8988T (cell line): ENCODE results near the gene PHYHD1.
A peak's percentile ranks its signal among the peaks of the same experiment; 100 is the strongest.

ENCODE experiments used
- DNase-seq: peaks from one replicate; pipeline ENCODE4 v3.0.0; 2011

The PHYHD1 gene

GRCh38 chr9:128901822-128902221 is 19.0 kb upstream of the PHYHD1 start:
- DNase-seq: no peak

GRCh38 chr9:128902351-128903078 is 18.3 kb upstream of the PHYHD1 start:
- DNase-seq: no peak

GRCh38 chr9:128903079-128903461 is 17.7 kb upstream of the PHYHD1 start:
- DNase-seq: no peak

DNA sequence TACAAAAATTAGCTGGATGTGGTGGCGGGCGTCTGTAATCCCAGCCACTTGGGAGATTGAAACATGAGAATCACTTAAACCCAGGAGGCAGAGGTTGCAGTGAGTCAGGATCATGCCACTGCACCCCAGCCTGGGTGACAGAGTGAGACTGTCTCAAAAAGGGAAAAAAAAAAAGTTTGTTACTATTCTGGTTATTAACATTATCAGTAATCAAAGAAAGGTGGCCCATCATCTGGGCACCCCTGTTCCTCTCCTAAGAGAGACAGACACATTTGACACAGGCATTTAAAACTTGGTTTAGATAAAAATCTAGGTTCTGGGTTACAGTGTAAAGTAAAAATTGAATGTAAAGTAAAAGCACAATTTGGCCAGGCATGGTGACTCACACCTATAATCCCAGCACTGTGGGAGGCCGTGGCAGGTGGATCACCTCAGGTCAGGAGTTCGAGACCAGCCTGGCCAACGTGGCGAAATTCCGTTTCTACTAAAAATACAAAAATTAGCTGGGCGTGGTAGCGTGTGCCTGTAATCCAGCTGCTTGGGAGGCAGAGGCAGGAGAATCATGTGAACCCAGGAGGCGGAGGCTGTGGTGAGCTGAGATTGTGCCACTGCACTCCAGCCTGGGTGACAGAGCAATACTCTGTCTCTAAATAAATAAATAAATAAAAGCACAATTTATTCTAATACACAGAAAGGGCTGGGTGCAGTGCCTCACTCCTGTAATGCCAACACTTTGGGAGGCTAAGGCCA is 16.7 kb upstream of the PHYHD1 start:
- no peak for DNase-seq

DNA sequence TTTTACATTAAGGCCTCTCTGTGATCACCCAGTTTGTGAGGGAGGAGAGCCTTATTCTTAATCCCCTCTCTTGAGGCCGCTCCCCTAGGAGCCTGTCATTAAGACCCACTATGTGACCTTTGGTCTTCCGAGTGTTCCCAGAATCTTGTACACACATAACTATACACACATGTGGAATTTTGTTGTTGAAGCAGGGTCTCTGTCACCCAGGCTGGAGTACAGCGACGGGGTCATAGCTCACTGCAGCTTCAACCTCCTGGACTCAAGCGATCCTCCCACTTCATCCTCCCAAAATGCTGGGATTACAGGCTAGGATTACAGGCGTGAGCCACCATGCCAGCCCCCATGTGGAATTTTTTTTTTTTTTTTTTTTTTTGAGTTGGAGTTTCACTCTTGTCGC is 14.8 kb upstream of the PHYHD1 start:
- DNase-seq: no peak

GRCh38 chr9:128906741-128907140 is 14.0 kb upstream of the PHYHD1 start:
- no peak for DNase-seq

DNA sequence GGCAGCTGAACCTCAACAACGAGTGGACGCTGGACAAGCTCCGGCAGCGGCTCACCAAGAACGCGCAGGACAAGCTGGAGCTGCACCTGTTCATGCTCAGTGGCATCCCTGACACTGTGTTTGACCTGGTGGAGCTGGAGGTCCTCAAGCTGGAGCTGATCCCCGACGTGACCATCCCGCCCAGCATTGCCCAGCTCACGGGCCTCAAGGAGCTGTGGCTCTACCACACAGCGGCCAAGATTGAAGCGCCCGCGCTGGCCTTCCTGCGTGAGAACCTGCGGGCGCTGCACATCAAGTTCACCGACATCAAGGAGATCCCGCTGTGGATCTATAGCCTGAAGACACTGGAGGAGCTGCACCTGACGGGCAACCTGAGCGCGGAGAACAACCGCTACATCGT is 12.4 kb upstream of the PHYHD1 start:
- peak; percentile 4 for DNase-seq

DNA sequence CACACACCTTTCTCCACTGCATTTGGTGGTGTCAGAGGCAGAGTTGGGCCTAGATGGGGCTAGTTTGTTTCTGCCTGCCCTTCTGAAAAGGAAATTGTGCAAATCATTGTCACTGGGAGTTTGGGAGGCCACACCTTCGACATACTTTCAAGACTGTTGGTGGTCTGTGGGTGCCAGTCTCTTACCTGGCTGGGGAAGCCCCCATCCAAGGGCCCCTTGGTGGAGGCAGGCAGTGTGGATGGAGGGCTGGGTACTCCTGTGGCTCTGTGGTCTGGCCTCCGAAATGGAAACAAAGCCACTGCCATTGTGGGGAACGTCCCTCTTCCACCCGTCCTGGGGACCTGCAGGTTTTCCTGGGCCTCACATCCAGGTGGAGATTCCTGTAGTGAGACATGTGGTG is 10.9 kb upstream of the PHYHD1 start:
- peak; percentile 5 for DNase-seq

DNA sequence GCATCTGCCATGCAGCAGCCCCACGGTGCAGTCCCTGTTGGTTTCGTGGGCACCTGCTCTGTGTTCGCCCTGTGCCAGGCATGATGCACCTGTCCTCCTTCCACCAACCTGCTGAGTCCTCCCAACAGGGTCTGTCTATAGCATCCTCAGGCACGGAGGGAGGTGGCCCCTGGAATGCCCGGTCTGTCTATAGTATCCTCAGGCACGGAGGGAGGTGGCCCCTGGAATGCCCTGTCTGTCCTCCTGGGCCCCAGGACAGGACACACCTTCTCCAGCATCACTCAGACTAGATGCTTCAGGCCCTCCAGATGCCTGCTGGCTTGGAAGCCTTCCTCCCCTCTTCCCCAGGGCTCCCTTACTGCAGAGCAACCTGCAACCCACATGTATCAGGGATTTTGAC is 9.9 kb upstream of the PHYHD1 start:
- no peak for DNase-seq

GRCh38 chr9:128911529-128912035 is 9.2 kb upstream of the PHYHD1 start:
- peak; percentile 79 for DNase-seq

- peak; percentile 80 for DNase-seq
Measured at GRCh38 chr9:128912270-128912853, 8.4 kb upstream of the PHYHD1 start.

DNA sequence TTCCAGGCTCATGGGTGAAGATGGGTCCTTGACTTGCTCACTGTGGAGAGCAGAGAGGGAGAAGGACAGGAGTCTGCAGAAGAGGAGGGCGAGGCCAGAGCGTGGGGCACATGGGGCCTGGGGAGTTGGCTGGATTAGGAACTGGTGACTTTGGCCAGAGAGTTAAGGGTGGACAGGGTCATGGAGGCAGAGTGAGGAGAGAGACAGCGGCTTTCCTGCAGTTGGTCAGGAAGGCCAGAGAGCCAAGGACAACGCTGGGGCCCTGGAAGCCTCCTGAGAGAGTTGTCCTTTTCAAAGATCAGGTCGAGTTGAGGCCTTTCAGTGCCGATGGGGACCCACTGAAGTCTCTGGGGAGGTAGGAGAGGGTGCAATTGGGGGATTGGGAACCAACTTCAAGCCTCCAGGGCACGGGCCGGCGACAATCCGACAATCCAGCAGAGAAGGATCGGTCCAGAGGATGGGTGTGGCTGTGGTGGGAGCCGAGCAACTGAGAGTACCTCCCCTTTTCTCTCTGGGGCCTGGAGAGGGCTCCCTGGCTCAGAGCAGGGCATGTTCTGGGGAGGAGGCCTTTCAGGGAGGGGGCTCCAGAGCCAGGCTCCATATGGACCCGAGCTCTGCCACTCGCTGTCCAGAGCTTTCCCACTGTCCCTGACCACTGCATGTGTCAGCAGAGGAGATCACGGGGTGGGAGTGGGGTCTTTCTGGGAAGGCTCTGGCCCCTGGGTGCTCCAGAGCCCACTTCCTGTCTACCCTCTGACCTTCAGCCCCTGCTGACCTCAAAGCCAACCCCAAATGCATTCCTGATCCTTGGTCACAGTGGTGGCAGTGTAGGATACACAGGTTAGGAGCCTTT is 7.5 kb upstream of the PHYHD1 start:
- DNase-seq: no peak

DNA sequence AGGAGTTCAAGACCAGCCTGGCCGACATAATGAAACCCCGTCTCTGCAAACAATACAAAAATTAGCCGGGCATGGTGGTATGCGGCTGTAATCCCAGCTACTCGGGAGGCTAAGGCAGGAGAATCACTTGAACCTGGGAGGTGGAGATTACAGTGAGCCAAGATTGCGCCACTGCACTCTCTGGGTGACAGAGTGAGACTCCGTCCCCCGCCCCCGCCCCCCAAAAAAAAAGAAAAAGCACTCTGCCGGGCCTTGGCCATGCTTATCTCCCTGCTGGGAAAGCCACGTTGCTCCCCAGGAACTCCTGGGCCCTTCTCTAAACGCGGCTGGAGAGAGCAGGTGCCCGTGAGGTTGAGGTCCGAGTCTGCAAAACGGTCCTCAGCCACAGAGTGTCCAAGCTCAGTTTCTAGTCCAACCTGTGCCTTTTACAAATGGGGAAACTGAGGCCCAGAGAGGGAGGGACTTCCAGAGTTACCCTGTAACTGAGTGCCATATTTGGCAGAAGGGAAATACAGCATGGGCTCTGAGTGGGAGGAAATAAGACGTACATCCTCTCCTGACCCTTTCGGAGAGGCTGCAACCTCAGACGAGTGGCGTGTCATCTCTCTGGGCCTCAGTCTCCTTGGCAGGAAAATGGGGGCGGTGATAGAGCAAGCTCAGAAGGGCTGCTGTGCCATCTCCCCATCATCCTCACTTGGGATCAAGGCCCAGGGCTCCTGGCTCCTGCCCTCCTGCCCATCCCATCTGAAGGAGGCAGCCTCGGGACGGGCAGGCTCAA is 6.6 kb upstream of the PHYHD1 start:
- no peak for DNase-seq

GRCh38 chr9:128916204-128916603 is 4.6 kb upstream of the PHYHD1 start:
- DNase-seq: no peak

DNA sequence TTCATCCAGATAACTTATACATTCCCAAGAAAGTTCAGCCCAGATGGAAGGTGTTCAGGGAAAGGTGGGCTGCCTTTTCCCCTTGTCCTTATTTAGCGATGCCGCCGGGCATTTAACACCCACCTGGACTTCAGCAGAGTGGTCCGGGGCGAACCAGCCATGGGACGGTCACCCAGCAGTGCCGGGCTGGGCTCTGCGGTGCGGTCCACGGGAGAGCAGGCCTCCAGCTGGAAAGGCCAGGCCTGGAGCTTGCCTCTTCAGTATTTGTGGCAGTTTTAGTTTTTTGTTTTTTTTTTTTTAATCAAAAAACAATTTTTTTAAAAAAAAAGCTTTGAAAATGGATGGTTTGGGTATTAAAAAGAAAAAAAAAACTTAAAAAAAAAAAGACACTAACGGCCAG is 4.0 kb upstream of the PHYHD1 start:
- no peak for DNase-seq

DNA sequence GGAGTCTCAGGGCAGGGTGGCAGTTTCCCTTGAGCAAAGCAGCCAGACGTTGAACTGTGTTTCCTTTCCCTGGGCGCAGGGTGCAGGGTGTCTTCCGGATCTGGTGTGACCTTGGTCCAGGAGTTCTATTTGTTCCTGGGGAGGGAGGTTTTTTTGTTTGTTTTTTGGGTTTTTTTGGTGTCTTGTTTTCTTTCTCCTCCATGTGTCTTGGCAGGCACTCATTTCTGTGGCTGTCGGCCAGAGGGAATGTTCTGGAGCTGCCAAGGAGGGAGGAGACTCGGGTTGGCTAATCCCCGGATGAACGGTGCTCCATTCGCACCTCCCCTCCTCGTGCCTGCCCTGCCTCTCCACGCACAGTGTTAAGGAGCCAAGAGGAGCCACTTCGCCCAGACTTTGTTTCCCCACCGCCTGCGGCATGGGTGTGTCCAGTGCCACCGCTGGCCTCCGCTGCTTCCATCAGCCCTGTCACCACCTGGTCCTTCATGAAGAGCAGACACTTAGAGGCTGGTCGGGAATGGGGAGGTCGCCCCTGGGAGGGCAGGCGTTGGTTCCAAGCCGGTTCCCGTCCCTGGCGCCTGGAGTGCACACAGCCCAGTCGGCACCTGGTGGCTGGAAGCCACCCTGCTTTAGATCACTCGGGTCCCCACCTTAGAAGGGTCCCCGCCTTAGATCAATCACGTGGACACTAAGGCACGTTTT is 3.5 kb upstream of the PHYHD1 start:
- no peak for DNase-seq

- DNase-seq: peak; percentile 4
Measured at GRCh38 chr9:128918921-128919320, 1.9 kb upstream of the PHYHD1 start.

- DNase-seq: no peak
Measured at GRCh38 chr9:128919402-128920089, 1.2 kb upstream of the PHYHD1 start.

DNA sequence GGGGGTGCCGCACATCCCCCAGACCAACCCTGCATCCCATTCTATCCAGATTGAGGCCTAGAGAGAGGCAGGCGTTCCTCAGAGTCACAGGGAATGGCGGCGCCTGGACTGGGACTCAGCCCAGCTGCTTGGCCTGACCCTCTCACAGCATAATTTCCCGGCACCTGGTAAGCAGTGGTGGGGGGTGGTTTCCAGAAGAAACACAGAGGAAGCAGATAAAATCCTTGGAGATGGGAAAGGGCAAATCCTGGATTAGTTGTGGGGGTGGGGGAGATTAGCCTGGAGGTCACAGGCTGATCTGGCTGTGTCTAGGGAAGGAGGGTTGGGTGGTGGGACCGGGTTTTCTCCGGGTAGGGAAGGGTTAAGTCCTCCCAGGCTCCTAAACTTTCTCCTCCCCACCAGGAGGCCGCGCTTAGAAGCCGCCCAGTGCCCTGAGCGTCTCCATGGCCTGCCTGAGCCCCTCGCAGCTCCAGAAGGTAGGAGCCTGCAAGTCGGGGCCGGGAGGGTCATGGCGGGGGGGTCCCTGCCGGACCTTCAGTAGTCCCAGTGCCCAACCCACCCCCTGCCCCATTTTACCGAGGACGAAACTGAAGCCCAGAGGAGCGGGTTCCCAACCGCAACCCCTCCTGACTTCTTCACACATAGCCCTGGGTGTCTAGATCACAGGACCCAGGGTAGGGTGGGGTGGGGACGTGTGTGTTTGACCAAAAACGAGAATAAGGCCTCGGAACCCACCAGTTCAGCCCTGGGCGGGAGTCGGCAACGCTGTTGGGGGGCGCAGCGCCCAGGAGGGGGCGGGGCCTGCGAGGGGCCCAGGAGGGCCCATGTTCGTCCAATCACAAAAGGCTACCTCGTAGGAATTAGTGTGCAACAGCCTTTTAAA is 1.3 kb downstream of the PHYHD1 start:
- no peak for DNase-seq

DNA sequence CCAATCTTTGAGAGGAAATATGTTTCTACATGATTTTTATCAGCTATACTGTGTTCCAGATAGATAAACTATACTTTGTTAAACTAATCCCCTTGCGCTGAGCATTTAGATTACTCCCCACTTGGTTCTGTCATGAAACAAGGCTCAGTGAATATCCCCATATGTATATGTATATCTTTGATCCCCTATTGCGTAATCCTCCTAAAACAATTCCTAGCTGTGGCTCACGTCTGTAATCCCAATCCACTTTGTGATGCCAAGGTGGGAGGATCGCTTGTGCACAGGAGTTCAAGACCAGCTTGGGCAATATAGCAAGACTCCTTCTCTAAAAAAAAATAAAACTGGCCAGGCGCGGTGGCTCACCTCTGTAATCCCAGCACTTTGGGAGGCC is 2.7 kb downstream of the PHYHD1 start:
- no peak for DNase-seq
